D721Med (cell line): ENCODE measurements around the gene MYH7B.

Experiments
- DNase-seq: peaks from one replicate; pipeline ENCODE4 v3.0.0; 2011; ENCODE audit warnings: low spot score; ENCODE audit not compliant: insufficient read length
- FAIRE-seq: peaks from 2 replicates; lab custom pipeline; 2011; peaks lifted over from hg19 to GRCh38; lab: Jason Lieb, UNC
- CTCF ChIP-seq: IDR thresholded peaks from 2 replicates; pipeline ENCODE4 v1.5.1; 2012; ENCODE audit warnings: mild to moderate bottlenecking, control low read depth; ENCODE audit not compliant: insufficient read depth; ENCODE audit errors: missing control alignments

MYH7B gene

GRCh38 chr20:34976286-34976685 is 20.6 kb downstream of the MYH7B start:
- DNase-seq (no peak), FAIRE-seq (no peak)
- no peak for TF ChIP-seq CTCF

GRCh38 chr20:34977365-34978091 is 21.9 kb downstream of the MYH7B start:
- no peak for TF ChIP-seq CTCF
- DNase-seq (no peak), FAIRE-seq (no peak)

GRCh38 chr20:34978092-34978744 is 22.6 kb downstream of the MYH7B start:
- FAIRE-seq (no peak), DNase-seq (no peak)
- TF ChIP-seq CTCF = no peak

GRCh38 chr20:34979366-34980153 is 23.9 kb downstream of the MYH7B start:
- TF ChIP-seq CTCF = no peak
- DNase-seq (no peak), FAIRE-seq (no peak)

- FAIRE-seq = no peak
- TF ChIP-seq CTCF = no peak
- peak; percentile 86 for DNase-seq
Measured at GRCh38 chr20:34980543-34981233, 25.0 kb downstream of the MYH7B start.

- FAIRE-seq (no peak), DNase-seq (no peak)
- no peak for TF ChIP-seq CTCF
Measured at GRCh38 chr20:34982270-34983088, 26.8 kb downstream of the MYH7B start.
